AG04449 (cell line): ENCODE data around the gene IZUMO4.

Experiments
- CTCF ChIA-PET: fragments of 350-600 bp; formaldehyde crosslinking; extraction: SDS; loops from one replicate; lab custom pipeline; 2021; ENCODE audit warnings: antibody characterized with exemption; lab: Yijun Ruan, JAX
- POLR2A ChIA-PET: fragments of 400-600, 350-600 bp; formaldehyde crosslinking; extraction: SDS; loops from one replicate; lab custom pipeline; 2020; ENCODE audit warnings: antibody characterized with exemption, inconsistent platforms; lab: Yijun Ruan, JAX
- DNase-seq: peaks from one replicate; pipeline ENCODE4 v3.0.0-alpha.2; 2010; ENCODE audit warnings: low read depth, low spot score
- H3K4me3 ChIP-seq: 2 replicates; pipeline ENCODE4 v1.5.1; 2011; ENCODE audit warnings: low read depth, mild to moderate bottlenecking, control low read depth, low read length
- CTCF ChIP-seq: IDR thresholded peaks from one replicate; pipeline ENCODE4 v1.5.1; 2011; ENCODE audit warnings: mild to moderate bottlenecking, moderate library complexity, low read length, control low read depth, inconsistent platforms; ENCODE audit not compliant: insufficient read depth; ENCODE audit errors: missing control alignments

IZUMO4 gene

GRCh38 chr19:2116507-2116906, 19.8 kb downstream of the IZUMO4 start:
- DNase-seq = no peak
- no peak for TF ChIP-seq CTCF
- no peak overlapping the region for H3K4me3 ChIP-seq
- ChIA-PET CTCF (interaction anchor here (1.8 kb wide), 1 partner anchor 119 kb away, joined by 4 read pairs; the partner anchor contains the start of gene PLEKHJ1), POLR2A (no interaction called here)

DNA sequence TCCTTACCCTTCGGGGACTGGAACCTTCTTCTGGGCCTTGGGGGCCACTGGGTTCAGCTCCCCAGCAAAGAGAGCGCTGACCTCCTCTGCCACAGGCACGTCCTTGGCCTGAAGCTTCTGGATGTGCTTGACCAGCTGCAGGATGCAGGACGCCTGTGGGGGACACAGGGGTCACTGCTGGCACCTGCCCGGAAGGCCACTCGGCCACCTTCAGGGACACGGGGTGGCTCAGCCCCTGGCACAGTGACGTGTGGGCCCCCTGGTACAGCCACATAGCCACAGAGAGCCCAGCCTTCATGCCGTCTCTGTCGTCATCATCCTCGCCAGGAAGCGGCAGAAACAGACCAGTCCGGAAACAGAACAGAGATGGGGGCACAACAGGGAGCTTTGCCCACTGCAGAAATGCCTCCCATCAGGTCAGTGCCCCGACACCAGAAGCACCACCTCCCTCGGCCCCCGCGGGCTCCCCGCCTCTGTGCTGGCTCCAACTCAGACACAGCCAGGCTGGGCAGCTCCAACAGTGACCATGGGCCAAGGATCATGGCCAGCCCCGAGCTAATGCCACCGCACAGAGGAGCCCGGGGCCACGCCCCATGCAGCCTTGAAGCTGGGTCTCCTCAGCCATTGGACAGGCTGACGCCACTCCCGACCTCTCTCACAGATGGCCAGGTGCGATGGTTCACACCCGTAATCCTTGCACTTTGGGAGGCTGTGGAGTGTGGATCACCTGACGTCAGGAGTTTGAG, 20.7 kb downstream of the IZUMO4 start:
- ChIA-PET POLR2A (no interaction called here), CTCF (interaction anchor here (1.8 kb wide), 1 partner anchor 119 kb away, joined by 4 read pairs; the partner anchor contains the start of gene PLEKHJ1)
- no peak for TF ChIP-seq CTCF
- H3K4me3 ChIP-seq = no peak overlapping the region
- no peak for DNase-seq

DNA sequence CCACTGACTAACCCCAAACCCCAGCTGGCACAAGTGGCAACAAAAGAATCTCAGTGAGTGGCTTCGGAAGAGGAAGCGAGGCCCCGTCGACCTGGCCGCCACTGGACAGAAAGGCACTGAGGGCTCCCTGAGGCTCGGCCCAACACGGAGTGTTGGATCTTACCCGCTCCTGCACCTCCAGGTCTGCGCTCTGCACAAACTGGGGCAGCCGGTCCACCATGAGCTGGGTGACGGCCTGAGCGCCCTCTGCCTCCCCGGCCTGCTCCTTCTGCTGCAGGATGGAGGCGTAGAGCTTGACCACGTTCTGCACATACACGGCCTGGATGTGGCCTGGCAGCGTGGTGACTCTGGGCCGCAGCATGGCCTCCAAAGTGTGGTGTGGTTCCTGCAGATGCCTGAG, 21.7 kb downstream of the IZUMO4 start:
- TF ChIP-seq CTCF = no peak
- no peak for DNase-seq
- ChIA-PET CTCF (interaction anchor here (1.8 kb wide), 1 partner anchor 117 kb away, joined by 4 read pairs; the partner anchor contains the start of gene PLEKHJ1), POLR2A (no interaction called here)
- H3K4me3 ChIP-seq = no peak overlapping the region

GRCh38 chr19:2119921-2120785, 23.4 kb downstream of the IZUMO4 start:
- CTCF ChIA-PET = no interaction called here
- no peak for DNase-seq
- TF ChIP-seq CTCF = no peak
- no peak overlapping the region for H3K4me3 ChIP-seq
- POLR2A ChIA-PET = no interaction called here

- DNase-seq = no peak
- ChIA-PET POLR2A (no interaction called here), CTCF (no interaction called here)
- H3K4me3 ChIP-seq = no peak overlapping the region
- no peak for TF ChIP-seq CTCF
These were observed 24.1 kb downstream of the IZUMO4 start for GRCh38 chr19:2120821-2121220.
